ENCODE measurements around the gene DET1.

The DET1 gene

GRCh38 chr15:88497109-88497765, 49.2 kb downstream of the DET1 start:
- DNase-seq: no peak
- Mint-ChIP-seq H3K36me3 (no peaks in the 10 kb centered on the region), H3K4me3 (no peak overlapping the region), H3K4me1 (no peaks in the 10 kb centered on the region), H3K27me3 (no peaks in the 10 kb centered on the region), H3K27ac (no peak overlapping the region), H3K9me3 (no peaks in the 10 kb centered on the region)
- CTCF ChIA-PET: no interaction called here

- Mint-ChIP-seq H3K27me3 (no peaks in the 10 kb centered on the region), H3K9me3 (no peaks in the 10 kb centered on the region), H3K27ac (no peak overlapping the region), H3K4me1 (no peaks in the 10 kb centered on the region), H3K4me3 (no peak overlapping the region), H3K36me3 (no peaks in the 10 kb centered on the region)
- CTCF ChIA-PET: interaction anchor here (0.6 kb wide), 1 partner anchor 74 kb away, joined by 3 read pairs; no protein-coding TSS in a partner anchor
- DNase-seq: no peak
Measured at GRCh38 chr15:88493844-88494243, 52.6 kb downstream of the DET1 start.

GRCh38 chr15:88491158-88491557, 55.3 kb downstream of the DET1 start:
- H3K27me3 Mint-ChIP-seq: no peaks in the 10 kb centered on the region

GRCh38 chr15:88490036-88490435, 56.4 kb downstream of the DET1 start:
- Mint-ChIP-seq H3K36me3 (no peaks in the 10 kb centered on the region), H3K27ac (no peak overlapping the region), H3K4me1 (no peaks in the 10 kb centered on the region), H3K9me3 (no peaks in the 10 kb centered on the region), H3K27me3 (no peaks in the 10 kb centered on the region), H3K4me3 (no peak overlapping the region)
- CTCF ChIA-PET: no interaction called here
- DNase-seq: no peak

More at GRCh38 chr15:88491158-88491557, 55.3 kb downstream of the DET1 start:
- Mint-ChIP-seq H3K9me3 (no peaks in the 10 kb centered on the region), H3K4me1 (no peaks in the 10 kb centered on the region), H3K27ac (no peak overlapping the region), H3K36me3 (no peaks in the 10 kb centered on the region), H3K4me3 (no peak overlapping the region)
- DNase-seq: no peak
- CTCF ChIA-PET: no interaction called here

GRCh38 chr15:88489321-88489720, 57.2 kb downstream of the DET1 start:
- CTCF ChIA-PET: no interaction called here
- Mint-ChIP-seq H3K9me3 (no peaks in the 10 kb centered on the region), H3K4me3 (no peak overlapping the region), H3K4me1 (no peaks in the 10 kb centered on the region), H3K27me3 (no peaks in the 10 kb centered on the region), H3K27ac (no peak overlapping the region), H3K36me3 (no peaks in the 10 kb centered on the region)
- DNase-seq: no peak

- CTCF ChIA-PET: no interaction called here
- H3K27me3 Mint-ChIP-seq: no peaks in the 10 kb centered on the region
- no peak overlapping the region for H3K27ac Mint-ChIP-seq
- H3K9me3 Mint-ChIP-seq: no peaks in the 10 kb centered on the region
- no peaks in the 10 kb centered on the region for H3K4me1 Mint-ChIP-seq
- no peak overlapping the region for H3K4me3 Mint-ChIP-seq
- no peaks in the 10 kb centered on the region for H3K36me3 Mint-ChIP-seq
- no peak for DNase-seq
Measured at GRCh38 chr15:88487796-88488523, 58.5 kb downstream of the DET1 start.

- H3K36me3 Mint-ChIP-seq: no peaks in the 10 kb centered on the region
- CTCF ChIA-PET: no interaction called here
- no peak overlapping the region for H3K27ac Mint-ChIP-seq
- DNase-seq: no peak
- H3K27me3 Mint-ChIP-seq: no peaks in the 10 kb centered on the region
- no peaks in the 10 kb centered on the region for H3K9me3 Mint-ChIP-seq
- H3K4me1 Mint-ChIP-seq: no peaks in the 10 kb centered on the region
- no peak overlapping the region for H3K4me3 Mint-ChIP-seq
Measured at GRCh38 chr15:88487178-88487795, 59.2 kb downstream of the DET1 start.

- CTCF ChIA-PET: no interaction called here
- no peaks in the 10 kb centered on the region for H3K36me3 Mint-ChIP-seq
- H3K27me3 Mint-ChIP-seq: no peaks in the 10 kb centered on the region
- no peaks in the 10 kb centered on the region for H3K4me1 Mint-ChIP-seq
- no peak overlapping the region for H3K27ac Mint-ChIP-seq
- H3K9me3 Mint-ChIP-seq: no peaks in the 10 kb centered on the region
- no peak overlapping the region for H3K4me3 Mint-ChIP-seq
- DNase-seq: no peak
Measured at GRCh38 chr15:88484682-88485331, 61.7 kb downstream of the DET1 start.

GRCh38 chr15:88482263-88482662, 64.2 kb downstream of the DET1 start:
- CTCF ChIA-PET: no interaction called here
- Mint-ChIP-seq H3K9me3 (no peaks in the 10 kb centered on the region), H3K4me1 (no peaks in the 10 kb centered on the region), H3K27me3 (no peaks in the 10 kb centered on the region), H3K4me3 (no peak overlapping the region), H3K36me3 (peaks cover 3% of the 10 kb centered on the region), H3K27ac (no peak overlapping the region)
- no peak for DNase-seq

- no peak for DNase-seq
- H3K9me3 Mint-ChIP-seq: no peaks in the 10 kb centered on the region
- H3K4me3 Mint-ChIP-seq: no peak overlapping the region
- H3K4me1 Mint-ChIP-seq: no peaks in the 10 kb centered on the region
- H3K36me3 Mint-ChIP-seq: peaks cover 11% of the 10 kb centered on the region
- CTCF ChIA-PET: no interaction called here
- H3K27me3 Mint-ChIP-seq: no peaks in the 10 kb centered on the region
- no peak overlapping the region for H3K27ac Mint-ChIP-seq
Measured at GRCh38 chr15:88480981-88481380, 65.5 kb downstream of the DET1 start.

- Mint-ChIP-seq H3K4me3 (no peak overlapping the region), H3K27ac (no peak overlapping the region), H3K4me1 (no peaks in the 10 kb centered on the region), H3K27me3 (no peaks in the 10 kb centered on the region), H3K36me3 (peaks cover 13% of the 10 kb centered on the region), H3K9me3 (no peaks in the 10 kb centered on the region)
- CTCF ChIA-PET: interaction anchor here (2.2 kb wide), 1 partner anchor 185 kb away, joined by 5 read pairs; no protein-coding TSS in a partner anchor
- no peak for DNase-seq
Measured at GRCh38 chr15:88479169-88479568, 67.3 kb downstream of the DET1 start.

GRCh38 chr15:88477904-88478303, 68.6 kb downstream of the DET1 start:
- DNase-seq: no peak

GRCh38 chr15:88477126-88477525, 69.4 kb downstream of the DET1 start:
- H3K27me3 Mint-ChIP-seq: no peaks in the 10 kb centered on the region
- H3K4me3 Mint-ChIP-seq: no peak overlapping the region
- no peaks in the 10 kb centered on the region for H3K9me3 Mint-ChIP-seq
- CTCF ChIA-PET: interaction anchor here (0.7 to 2.2 kb wide), 3 partner anchors 10 to 404 kb away, joined by 3 to 5 read pairs (median 3); partner anchors contain the start of genes MRPL46 and MRPS11
- DNase-seq: no peak
- no peaks in the 10 kb centered on the region for H3K4me1 Mint-ChIP-seq
- peaks cover 19% of the 10 kb centered on the region for H3K36me3 Mint-ChIP-seq
- H3K27ac Mint-ChIP-seq: peak overlapping the region; percentile 21

More at GRCh38 chr15:88477904-88478303, 68.6 kb downstream of the DET1 start:
- Mint-ChIP-seq H3K27ac (no peak overlapping the region), H3K27me3 (no peaks in the 10 kb centered on the region), H3K9me3 (no peaks in the 10 kb centered on the region), H3K4me3 (no peak overlapping the region), H3K4me1 (no peaks in the 10 kb centered on the region), H3K36me3 (peaks cover 13% of the 10 kb centered on the region)
- CTCF ChIA-PET: interaction anchor here (0.7 to 2.2 kb wide), 2 partner anchors 187 to 403 kb away, joined by 3 to 5 read pairs; no protein-coding TSS in a partner anchor

- H3K27ac Mint-ChIP-seq: peak overlapping the region; percentile 21
- H3K27me3 Mint-ChIP-seq: no peaks in the 10 kb centered on the region
- peaks cover 23% of the 10 kb centered on the region for H3K36me3 Mint-ChIP-seq
- H3K4me3 Mint-ChIP-seq: no peak overlapping the region
- H3K4me1 Mint-ChIP-seq: no peaks in the 10 kb centered on the region
- DNase-seq: peak; percentile 46
- H3K9me3 Mint-ChIP-seq: no peaks in the 10 kb centered on the region
- CTCF ChIA-PET: interaction anchor here (0.7 kb wide), 1 partner anchor 9 kb away, joined by 3 read pairs; the partner anchor contains the start of genes MRPL46 and MRPS11
Measured at GRCh38 chr15:88476635-88477060, 69.8 kb downstream of the DET1 start.
